Lower leg skin (tissue), 3 donors: ENCODE measurements around the gene DENND1A.

Experiments
- CTCF ChIP-seq, 3 donors: fragments of 450-650 bp; IDR thresholded peaks; one replicate each; pipeline ENCODE4 v1.5.1; 2016; ENCODE audit warnings: antibody characterized with exemption in 3 of 3, mild to moderate bottlenecking in 3 of 3, moderate library complexity in 2 of 3
- POLR2A ChIP-seq, 2 donors: fragments of 450-650 bp; IDR thresholded peaks; one replicate each; pipeline ENCODE4 v1.6.1; 2016 to 2017; ENCODE audit warnings: antibody characterized with exemption in 2 of 2, mild to moderate bottlenecking in 1 of 2, moderate library complexity in 1 of 2

GRCh38 chr9:123716339-123716945, 213.5 kb downstream of the DENND1A start:
- TF ChIP-seq CTCF (IDR thresholded peaks at IDR 0.05) (no peak), POLR2A (IDR thresholded peaks at IDR 0.05) (no peak)
